Smooth muscle cell (in vitro differentiated cells): ENCODE results near the gene HDAC4. TPM values are rescaled to one million over a fixed set of nuclear protein-coding genes. Genes with fewer than 3 reads are reported as not detected.

Source experiments
- DNase-seq: peaks from one replicate; lab custom pipeline; 2025; ENCODE audit not compliant: unreplicated experiment; lab: John Stamatoyannopoulos, UW
- H2AFZ ChIP-seq: fragments of 200-600 bp; sonication (generic); 2 replicates; pipeline ENCODE4 v1.6.0; 2016; ENCODE audit warnings: antibody characterized with exemption, low read depth, mild to moderate bottlenecking
- H3F3A ChIP-seq: fragments of 200-600 bp; sonication (generic); 2 replicates; pipeline ENCODE4 v1.6.0; 2017; ENCODE audit warnings: antibody characterized with exemption, low read depth
- H3K27ac ChIP-seq: fragments of 200-600 bp; sonication (generic); 2 replicates; pipeline ENCODE4 v1.5.1; 2016; ENCODE audit warnings: low read depth, mild to moderate bottlenecking
- H3K27me3 ChIP-seq: fragments of 200-600 bp; sonication (generic); 2 replicates; pipeline ENCODE4 v1.6.1; 2016; ENCODE audit warnings: low read depth, mild to moderate bottlenecking
- H3K36me3 ChIP-seq: fragments of 200-600 bp; sonication (generic); 2 replicates; pipeline ENCODE4 v1.5.1; 2016; ENCODE audit warnings: low read depth
- H3K4me1 ChIP-seq: fragments of 200-600 bp; sonication (generic); 2 replicates; pipeline ENCODE4 v1.5.1; 2016; ENCODE audit warnings: low read depth
- H3K4me2 ChIP-seq: fragments of 200-600 bp; sonication (generic); 2 replicates; pipeline ENCODE4 v1.6.0; 2016; ENCODE audit warnings: mild to moderate bottlenecking
- H3K4me3 ChIP-seq: fragments of 200-600 bp; sonication (generic); 2 replicates; pipeline ENCODE4 v1.5.1; 2016; ENCODE audit warnings: mild to moderate bottlenecking
- H3K79me2 ChIP-seq: fragments of 200-600 bp; sonication (generic); 2 replicates; pipeline ENCODE4 v1.6.0; 2016; ENCODE audit warnings: low read depth, mild to moderate bottlenecking
- H3K9ac ChIP-seq: fragments of 200-600 bp; sonication (generic); 2 replicates; pipeline ENCODE4 v1.6.0; 2016; ENCODE audit warnings: low read depth
- H3K9me3 ChIP-seq: fragments of 200-600 bp; sonication (generic); replicated peaks from 2 replicates; pipeline ENCODE4 v1.5.1; 2016; ENCODE audit warnings: low read depth
- H4K20me1 ChIP-seq: fragments of 200-600 bp; sonication (generic); 2 replicates; pipeline ENCODE4 v1.6.0; 2016; ENCODE audit warnings: low read depth
- CTCF ChIP-seq: fragments of 200-600 bp; sonication (generic); IDR thresholded peaks from 2 replicates; pipeline ENCODE4 v1.5.1; 2017; ENCODE audit warnings: borderline replicate concordance, mild to moderate bottlenecking, antibody characterized with exemption; ENCODE audit not compliant: insufficient read depth, poor library complexity, severe bottlenecking
- WGBS: methylation state at CpG from one replicate; pipeline ENCODE4 v1.1.7; 2016; ENCODE audit warnings: low lambda C conversion rate; 5-methylcytosine and 5-hydroxymethylcytosine counted together
- polyA plus RNA-seq: library from polyadenylated mRNA; unstranded; fragments of >200 nt; fragmentation: Nextera tagmentation; extraction: Ambion mirVana; gene quantifications from 2 replicates; pipeline ENCODE4 v1.2.1, GENCODE V29; 2016
- total RNA-seq: library from RNA; depleted of rRNA; stranded (reverse); fragments of >200 nt; gene quantifications from 2 replicates; pipeline ENCODE4 v1.2.3, GENCODE V29; 2014

The HDAC4 gene
- total and polyA plus RNA-seq, 2 experiments from 2014 or later = 6.2 to 35.7 TPM

GRCh38 chr2:239190921-239191885 is 209.6 kb downstream of the HDAC4 start:
- Histone ChIP-seq H3K9me3 (no peaks in the 10 kb centered on the region), H3K36me3 (peaks cover 12% of the 10 kb centered on the region), H3K9ac (no peak overlapping the region), H3K27me3 (no peaks in the 10 kb centered on the region), H3K4me3 (no peak overlapping the region), H3K4me2 (no peak overlapping the region), H3K4me1 (no peaks in the 10 kb centered on the region), H3K79me2 (no peaks in the 10 kb centered on the region), H3F3A (no peaks in the 10 kb centered on the region), H3K27ac (no peak overlapping the region), H4K20me1 (peaks cover 33% of the 10 kb centered on the region), H2AFZ (no peak overlapping the region)
- 96% methylated on average over 15 of the region's 15 CpGs for WGBS
- no peak for DNase-seq
- TF ChIP-seq CTCF = no peak

DNA sequence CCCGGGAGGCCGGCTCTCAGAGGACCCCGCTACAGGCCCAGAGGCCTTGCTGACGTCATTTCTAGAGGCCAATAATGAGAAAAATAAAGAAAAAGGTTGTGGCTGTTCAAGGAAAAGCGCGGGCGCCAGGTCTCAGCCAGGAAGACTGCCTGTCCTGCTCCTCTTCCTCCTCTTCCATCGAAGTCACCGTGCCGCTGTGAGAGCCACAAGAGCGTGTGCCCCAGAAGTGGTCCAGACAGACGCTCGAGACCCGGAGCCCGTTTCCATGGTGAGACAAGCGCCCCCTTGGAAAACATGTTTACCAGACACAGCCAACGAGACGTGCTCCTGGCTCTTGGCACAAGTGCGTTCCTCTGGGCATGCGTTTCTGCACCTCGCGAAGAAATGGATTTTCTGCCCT is 210.5 kb downstream of the HDAC4 start:
- Histone ChIP-seq H3K9me3 (no peaks in the 10 kb centered on the region), H3K27ac (no peak overlapping the region), H3K4me3 (no peak overlapping the region), H3K9ac (no peak overlapping the region), H3K27me3 (no peaks in the 10 kb centered on the region), H3F3A (no peaks in the 10 kb centered on the region), H3K4me2 (no peak overlapping the region), H2AFZ (no peak overlapping the region), H3K4me1 (no peaks in the 10 kb centered on the region), H3K79me2 (no peaks in the 10 kb centered on the region), H3K36me3 (peaks cover 12% of the 10 kb centered on the region), H4K20me1 (peaks cover 26% of the 10 kb centered on the region)
- no peak for DNase-seq
- 98% methylated on average over 22 of the region's 22 CpGs for WGBS
- no peak for TF ChIP-seq CTCF

DNA sequence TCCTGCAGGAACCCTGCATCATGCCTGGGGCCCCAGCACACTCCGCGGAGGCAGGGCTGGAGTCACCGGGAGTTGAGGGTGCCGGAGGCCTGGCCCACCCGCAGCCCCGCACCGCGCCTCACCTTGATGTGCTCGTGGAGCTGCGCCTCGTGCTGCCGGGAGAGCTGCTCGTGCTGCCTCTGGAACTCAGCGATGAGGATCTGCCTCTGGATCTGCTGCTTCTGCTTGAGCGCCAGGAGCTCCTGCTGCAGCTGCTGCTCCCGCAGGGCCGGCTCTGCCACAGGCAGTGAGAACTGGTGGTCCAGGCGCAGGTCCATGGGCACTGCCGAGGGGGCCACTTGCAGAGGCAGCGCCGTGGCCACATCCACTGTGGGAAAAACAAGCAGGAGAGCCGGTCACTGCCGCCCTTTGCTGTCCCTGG is 211.1 kb downstream of the HDAC4 start:
- no peaks in the 10 kb centered on the region for H3F3A ChIP-seq
- H3K9me3 ChIP-seq = no peaks in the 10 kb centered on the region
- H3K36me3 ChIP-seq = peaks cover 12% of the 10 kb centered on the region
- no peaks in the 10 kb centered on the region for H3K79me2 ChIP-seq
- DNase-seq = no peak
- peaks cover 22% of the 10 kb centered on the region for H4K20me1 ChIP-seq
- TF ChIP-seq CTCF = no peak
- no peak overlapping the region for H2AFZ ChIP-seq
- H3K27ac ChIP-seq = no peak overlapping the region
- H3K4me2 ChIP-seq = no peak overlapping the region
- no peak overlapping the region for H3K9ac ChIP-seq
- no peaks in the 10 kb centered on the region for H3K4me1 ChIP-seq
- no peaks in the 10 kb centered on the region for H3K27me3 ChIP-seq
- no peak overlapping the region for H3K4me3 ChIP-seq
- over 99% methylated on average over 23 of the region's 23 CpGs for WGBS
